K562 (cell line): ENCODE measurements around the gene EDDM13. TPM values are rescaled to one million over a fixed set of nuclear protein-coding genes. Genes with fewer than 3 reads are reported as not detected.
A peak's percentile ranks its signal among the peaks of the same experiment; 100 is the strongest.

Experiments used
- ARID2 ChIP-seq: fragments of 450-650 bp; IDR thresholded peaks from 2 replicates; pipeline ENCODE4 v1.6.1; 2017; ENCODE audit warnings: antibody characterized with exemption, mild to moderate bottlenecking
- ARID4B ChIP-seq: sonication (generic); formaldehyde crosslinking; IDR thresholded peaks from 2 replicates; pipeline ENCODE4 v1.8.0; 2022; ENCODE audit warnings: mild to moderate bottlenecking, missing genetic modification reagents
- HMGN3 ChIP-seq: IDR thresholded peaks from 2 replicates; pipeline ENCODE4 v1.6.1; 2011; ENCODE audit warnings: borderline replicate concordance, low read depth, mild to moderate bottlenecking, mixed read lengths, low read length; ENCODE audit not compliant: insufficient read length; ENCODE audit errors: extremely low read depth
- PPARD ChIP-seq: fragments of 250-450 bp; sonication (Bioruptor Pico); IDR thresholded peaks from 2 replicates; pipeline ENCODE4 v1.8.0; 2022; ENCODE audit warnings: inconsistent platforms, mild to moderate bottlenecking, moderate library complexity
- RBM14 ChIP-seq: fragments of 200-400 bp; formaldehyde crosslinking; IDR thresholded peaks from 2 replicates; pipeline ENCODE4 v1.6.1; 2018; ENCODE audit warnings: low read depth, mild to moderate bottlenecking, low read length, moderate library complexity, borderline replicate concordance; ENCODE audit not compliant: insufficient read depth
- RBM25 ChIP-seq: fragments of 200-400 bp; formaldehyde crosslinking; IDR thresholded peaks from 2 replicates; pipeline ENCODE4 v1.6.1; 2018; ENCODE audit warnings: low read length, low read depth, moderate library complexity; ENCODE audit not compliant: severe bottlenecking
- SP2 ChIP-seq: IDR thresholded peaks from 2 replicates; pipeline ENCODE4 v1.6.1; 2011; ENCODE audit warnings: mild to moderate bottlenecking, low read depth, low read length, moderate library complexity; ENCODE audit not compliant: poor library complexity, severe bottlenecking; ENCODE audit errors: extremely low read depth
- TAF15 ChIP-seq: fragments of 200-400 bp; formaldehyde crosslinking; IDR thresholded peaks from 2 replicates; pipeline ENCODE4 v1.6.1; 2017; ENCODE audit warnings: mild to moderate bottlenecking, low read depth, low read length, moderate library complexity
- TCFL5 ChIP-seq: fragments of 250-450 bp; sonication (Bioruptor Pico); conservative IDR thresholded peaks from 2 replicates; pipeline ENCODE4 v1.6.1; 2021; ENCODE audit warnings: mild to moderate bottlenecking, moderate library complexity, matching md5 sums
- polyA plus RNA-seq, 8 experiments: library from polyadenylated mRNA; depleted of rRNA in 4 of 8; stranded (reverse) in 5 of 8; unstranded in 3 of 8; fragments of >200 nt; fragmentation: Nextera tagmentation in 2 of 8; fragmentation: Illumina TruSeq in 1 of 8; extraction: Ambion mirVana in 2 of 8; extraction: Trizol in 1 of 8; gene quantifications; 2 replicates each; pipeline versions ENCODE4 v1.2.1 to v1.2.3, GENCODE V29; 2011 to 2014; ENCODE audit warnings: inconsistent platforms in 1 of 8, missing spikeins in 1 of 8
- total RNA-seq, 7 experiments: library from RNA; depleted of rRNA in 6 of 7; stranded (reverse); fragments of >200 nt in 6 of 7; fragmentation: Illumina TruSeq in 2 of 7; extraction: Trizol in 2 of 7; gene quantifications; 2 replicates each; pipeline versions ENCODE4 v1.2.1 to v1.2.3, GENCODE V29; 2011 to 2021; ENCODE audit warnings: low replicate concordance in 1 of 7

Gene EDDM13
- total and polyA plus RNA-seq, 9 of the 15 experiments (the other 6 are each of a cell fraction or from before 2014, with no cell fraction given): 2.0 to 7.7 (median 4.1) TPM

- TF ChIP-seq ARID4B (no peak), SP2 (no peak), RBM14 (no peak), PPARD (CRISPR knock-in tag) (no peak), TAF15 (no peak), TCFL5 (no peak), ARID2 (no peak), HMGN3 (no peak), RBM25 (peak; percentile 91)
Measured at GRCh38 chr19:56297010-56297409, 24.5 kb downstream of the EDDM13 start (continued).
